Activated effector memory CD4-positive, alpha-beta T cell treated with Interleukin-2 at 50 U/mL for 16 hours (primary cell): ENCODE results near the gene TMEM63B.

Source experiments
- DNase-seq: peaks from one replicate; pipeline ENCODE4 v3.0.0-alpha.2; 2020

Gene TMEM63B

DNA sequence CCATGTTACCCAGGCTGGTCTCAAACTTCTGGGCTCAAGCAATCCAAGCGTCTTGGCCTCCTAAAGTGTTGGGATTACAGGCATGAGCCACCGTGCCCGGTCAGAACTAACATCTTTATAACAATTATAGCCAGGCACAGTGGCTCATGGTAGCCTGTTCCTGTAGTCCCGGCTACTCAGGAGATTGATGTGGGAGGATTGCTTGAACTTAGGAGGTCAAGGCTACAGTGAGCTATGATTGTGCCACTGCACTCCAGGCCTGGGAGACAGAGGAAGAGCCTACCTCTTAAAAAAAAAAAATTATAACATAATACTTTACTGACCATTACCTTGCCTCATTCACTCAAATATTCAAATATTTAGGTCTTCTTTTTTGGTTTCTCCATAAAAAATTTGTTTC is 72.5 kb downstream of the TMEM63B start:
- no peak for DNase-seq

DNA sequence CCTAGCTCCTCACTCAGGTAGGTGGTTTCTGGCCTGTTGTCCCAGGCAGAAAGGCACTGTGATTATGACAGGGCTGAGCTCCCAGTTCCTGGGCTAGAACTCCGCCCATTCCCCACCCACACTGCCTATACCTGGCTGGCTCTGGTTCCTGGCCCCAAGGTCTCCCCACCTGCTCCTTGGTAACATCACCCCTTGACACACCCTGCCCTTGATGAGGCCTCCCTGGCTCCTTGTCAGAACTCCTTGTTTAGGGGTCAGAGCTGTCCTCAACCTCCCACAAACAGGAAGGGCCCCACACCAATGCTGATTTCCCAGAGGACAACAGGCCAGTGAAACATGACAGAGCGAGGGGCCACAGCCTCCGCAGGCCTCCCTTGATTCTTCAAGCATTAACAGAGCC is 73.8 kb downstream of the TMEM63B start:
- no peak for DNase-seq

DNA sequence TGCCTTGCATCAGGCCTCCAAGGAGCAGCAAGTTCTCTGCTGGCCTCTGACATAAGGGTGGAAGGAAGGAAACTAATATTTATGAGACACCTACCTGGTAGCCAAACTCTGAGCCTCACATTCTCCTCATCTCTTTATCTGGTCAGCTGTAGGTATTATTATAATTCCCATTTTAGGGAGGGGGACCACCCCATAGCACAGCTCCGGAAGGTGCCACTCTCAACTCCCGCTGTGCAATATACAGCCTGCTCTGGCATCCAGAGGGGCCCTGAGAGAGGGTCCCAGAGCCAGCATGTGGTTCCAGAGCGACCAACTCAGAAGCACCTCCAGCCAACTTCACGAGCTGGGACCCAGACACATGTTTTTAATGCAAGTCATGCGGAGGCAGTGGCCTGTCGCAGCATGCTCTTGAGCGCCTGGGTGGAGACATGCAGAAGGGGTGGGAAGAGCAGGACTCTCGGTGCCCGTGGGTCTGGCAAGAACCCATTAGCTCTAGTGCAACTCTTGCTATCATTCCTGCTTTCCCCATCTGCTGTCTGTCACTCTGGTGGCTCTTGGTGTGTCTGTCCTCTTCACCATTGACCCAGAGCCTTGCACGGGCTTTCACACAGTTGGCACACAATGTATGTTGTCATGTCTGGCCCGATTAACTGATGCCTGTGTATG is 74.4 kb downstream of the TMEM63B start:
- no peak for DNase-seq

DNA sequence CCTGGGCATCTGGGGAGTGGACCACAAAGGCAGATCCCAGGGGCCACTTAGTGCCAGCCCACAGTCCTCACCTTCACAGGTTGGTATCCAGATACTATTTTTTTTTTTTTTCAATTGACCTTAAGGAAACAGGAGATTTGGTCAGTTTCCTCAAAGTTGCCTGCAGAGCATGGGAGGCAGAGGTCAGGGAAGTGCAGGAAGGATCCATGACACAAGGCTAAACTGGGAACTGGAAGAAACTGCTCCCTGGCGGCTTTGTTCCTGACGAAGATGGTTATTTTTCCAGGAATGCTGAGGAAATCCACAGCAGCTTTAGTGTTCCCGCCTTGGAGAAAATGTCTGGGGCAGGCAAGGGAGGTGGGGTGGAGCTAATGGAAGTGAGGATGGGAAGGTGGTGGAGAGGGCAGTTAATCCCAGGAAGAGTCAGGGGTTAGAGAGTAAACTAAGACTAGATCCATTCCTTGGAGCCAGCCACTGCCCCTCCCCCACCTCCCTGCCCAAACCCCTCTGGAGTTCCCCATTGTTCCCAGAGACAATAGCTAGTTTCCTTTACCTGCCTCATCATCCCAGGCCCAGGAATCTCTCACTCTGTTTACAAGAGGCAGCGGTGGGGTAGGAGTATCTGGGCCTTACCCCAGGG is 75.1 kb downstream of the TMEM63B start:
- DNase-seq: no peak

DNA sequence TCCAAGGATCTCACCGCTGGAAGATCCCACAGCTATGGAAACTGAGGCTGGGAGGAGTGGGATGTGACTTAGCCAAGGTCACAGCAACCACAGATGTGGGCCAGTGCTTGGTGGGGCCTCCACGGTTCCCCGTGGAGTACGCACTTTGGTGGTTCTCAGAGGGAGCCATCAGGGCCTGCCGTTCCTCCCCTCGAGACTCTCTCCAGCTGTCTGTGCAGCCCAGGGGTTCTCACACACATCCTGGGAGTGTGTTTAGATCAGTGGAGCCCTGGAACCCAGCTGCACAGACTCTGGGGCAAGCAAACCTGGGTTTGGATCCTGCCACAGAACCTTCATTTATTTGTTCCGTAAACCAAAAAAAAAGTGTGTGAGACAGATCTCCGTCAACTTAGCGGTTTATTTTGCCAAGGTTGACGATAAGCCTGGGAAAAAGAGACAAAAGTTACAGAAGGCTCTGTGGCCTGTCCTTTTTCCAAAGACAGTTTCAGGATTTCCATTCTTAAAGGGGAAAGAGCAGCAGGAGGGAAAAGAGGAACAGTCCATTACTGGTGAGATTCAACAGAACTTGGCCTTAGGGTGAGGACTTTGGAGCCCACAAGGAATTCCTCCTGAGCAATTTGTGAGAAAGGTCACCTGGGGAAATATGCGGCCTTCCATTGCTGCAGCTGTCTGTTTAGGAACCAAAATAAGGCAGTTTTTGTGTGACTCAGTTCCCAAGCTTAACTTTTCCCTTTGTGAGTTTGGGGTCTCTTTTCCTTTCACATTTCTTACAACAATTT is 75.8 kb downstream of the TMEM63B start:
- DNase-seq: no peak

DNA sequence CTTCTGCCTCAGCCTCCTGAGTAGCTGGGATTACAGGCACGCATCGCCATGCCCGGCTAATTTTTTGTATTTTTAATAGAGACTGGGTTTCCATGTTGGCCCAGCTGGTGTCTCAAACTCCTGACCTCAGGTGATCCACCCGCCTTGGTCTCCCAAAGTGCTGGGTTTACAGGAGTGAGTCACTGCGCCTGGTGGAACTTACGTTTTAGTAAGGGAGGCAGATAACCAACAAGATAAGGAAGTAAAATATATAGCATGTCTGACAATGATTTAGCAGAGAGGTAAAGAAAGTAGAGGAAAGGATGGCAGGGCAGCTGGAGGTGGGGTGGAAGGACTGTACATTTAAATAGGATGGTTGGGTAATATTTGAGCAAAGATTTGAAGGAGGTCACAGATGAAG is 76.6 kb downstream of the TMEM63B start:
- DNase-seq: no peak
